OCI-LY7 (cell line): Measurements from ENCODE around the gene SNX12.

Experiments used
- EZH2phosphoT487 ChIP-seq: fragments of 200-600 bp; sonication (generic); IDR thresholded peaks from 2 replicates; pipeline ENCODE4 v1.6.1; 2018; ENCODE audit warnings: low read depth, borderline replicate concordance, mild to moderate bottlenecking, mixed run types, antibody characterized with exemption, low read length, moderate library complexity, mixed read lengths
- TF ChIP-seq, protein P1 (sequence below): fragments of 200-600 bp; sonication (generic); conservative IDR thresholded peaks from 2 replicates; pipeline ENCODE4 v1.5.1; 2014; ENCODE audit warnings: mild to moderate bottlenecking, antibody characterized with exemption, low read length, moderate library complexity, mixed read lengths

DNA sequence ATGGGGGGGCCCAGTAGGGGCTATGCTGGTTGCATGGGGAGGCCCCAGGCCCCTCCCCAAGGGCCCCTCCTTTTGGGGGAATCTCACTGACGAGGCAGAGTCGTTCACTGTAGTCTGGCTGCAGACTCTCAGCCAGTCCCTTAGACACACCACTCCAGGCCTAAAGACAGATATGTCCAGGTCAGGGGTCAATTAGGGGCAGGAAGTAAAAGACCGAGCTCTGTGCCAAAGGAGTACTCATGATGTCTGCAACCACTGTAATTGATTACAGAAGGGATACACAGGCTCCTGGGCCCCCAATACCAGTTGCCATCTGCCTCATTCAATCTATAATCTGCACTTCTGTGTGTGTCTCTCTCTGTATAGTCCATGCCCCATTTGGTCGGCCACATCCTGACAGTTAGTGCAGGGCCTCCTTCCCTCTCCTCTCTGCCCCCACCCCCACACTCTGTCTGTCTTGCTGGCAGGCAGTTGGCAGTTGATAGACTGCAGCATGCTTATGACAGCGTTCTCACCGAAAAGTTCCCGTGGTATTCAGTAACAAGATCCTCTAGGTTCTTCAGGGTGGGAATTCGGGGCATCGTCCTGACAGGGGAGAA lies 39.7 kb upstream of the SNX12 start:
- TF ChIP-seq, protein P1, sequence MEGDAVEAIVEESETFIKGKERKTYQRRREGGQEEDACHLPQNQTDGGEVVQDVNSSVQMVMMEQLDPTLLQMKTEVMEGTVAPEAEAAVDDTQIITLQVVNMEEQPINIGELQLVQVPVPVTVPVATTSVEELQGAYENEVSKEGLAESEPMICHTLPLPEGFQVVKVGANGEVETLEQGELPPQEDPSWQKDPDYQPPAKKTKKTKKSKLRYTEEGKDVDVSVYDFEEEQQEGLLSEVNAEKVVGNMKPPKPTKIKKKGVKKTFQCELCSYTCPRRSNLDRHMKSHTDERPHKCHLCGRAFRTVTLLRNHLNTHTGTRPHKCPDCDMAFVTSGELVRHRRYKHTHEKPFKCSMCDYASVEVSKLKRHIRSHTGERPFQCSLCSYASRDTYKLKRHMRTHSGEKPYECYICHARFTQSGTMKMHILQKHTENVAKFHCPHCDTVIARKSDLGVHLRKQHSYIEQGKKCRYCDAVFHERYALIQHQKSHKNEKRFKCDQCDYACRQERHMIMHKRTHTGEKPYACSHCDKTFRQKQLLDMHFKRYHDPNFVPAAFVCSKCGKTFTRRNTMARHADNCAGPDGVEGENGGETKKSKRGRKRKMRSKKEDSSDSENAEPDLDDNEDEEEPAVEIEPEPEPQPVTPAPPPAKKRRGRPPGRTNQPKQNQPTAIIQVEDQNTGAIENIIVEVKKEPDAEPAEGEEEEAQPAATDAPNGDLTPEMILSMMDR: no peak
- no peak for TF ChIP-seq EZH2phosphoT487
